ENCODE results near the gene FAF1. TPM values are rescaled to one million over a fixed set of nuclear protein-coding genes. Genes with fewer than 3 reads are reported as not detected.
A peak's percentile ranks its signal among the peaks of the same experiment; 100 is the strongest.

FAF1 gene
- total and polyA plus RNA-seq, 9 of the 15 experiments (the other 6 are each of a cell fraction or from before 2014, with no cell fraction given): 48.7 to 225 (median 118) TPM

- in situ Hi-C loops (cut with MboI): no loop called here
- FAIRE-seq: no peak
- WGBS (ENCODE audit: insufficient coverage, low coverage, missing lambda C conversion rate): 100% methylated on average over 1 of the region's 1 CpG
- no TSS peak for BruUV-seq (replicated peaks)
- Histone ChIP-seq H2AFZ (ENCODE audit: low read depth, low read length) (no peak overlapping the region), H3K36me3 (ENCODE audit: control insufficient read depth, insufficient read depth, low read length) (peaks cover 12% of the 10 kb centered on the region), H3K4me2 (ENCODE audit: insufficient read depth, low read length) (no peak overlapping the region), H3K9me3 (replicated peaks; ENCODE audit: control insufficient read depth, insufficient read depth, low read depth, low read length) (peaks cover 19% of the 10 kb centered on the region), H3K4me3 (no peak overlapping the region), H3K9ac (ENCODE audit: insufficient read depth in 1 of 2, low read depth in 2 of 2, low read length in 2 of 2) (no peak overlapping the region), H3K27ac (ENCODE audit: extremely low read depth, low read depth, low read length) (no peak overlapping the region), H4K20me1 (replicated peaks; ENCODE audit: control insufficient read depth, insufficient read depth, low read length) (no peaks in the 10 kb centered on the region), H3K9me1 (ENCODE audit: control insufficient read depth, insufficient read depth, low read length) (no peaks in the 10 kb centered on the region), H3K4me1 (replicated peaks in 1 of 2; ENCODE audit: control insufficient read depth in 2 of 2, insufficient read depth in 2 of 2, low read length in 2 of 2) (no peaks in the 10 kb centered on the region), H3K27me3 (ENCODE audit: control insufficient read depth in 2 of 2, insufficient read depth in 2 of 2, low read length in 2 of 2) (no peaks in the 10 kb centered on the region), H3K79me2 (ENCODE audit: control insufficient read depth, insufficient read depth, low read length) (peaks cover 61% of the 10 kb centered on the region)
- peak in 1 of 4 experiments; percentile 3 for DNase-seq (ENCODE audit: extremely low read depth in 1 of 4, low spot score in 3 of 4)
- TF ChIP-seq ARID2 (IDR thresholded peaks at IDR 0.05): no peak
- TF ChIP-seq MEF2D (tag; conservative IDR thresholded peaks at IDR 0.05; ENCODE audit: low read depth): no peak
- TF ChIP-seq ATF3 (IDR thresholded peaks at IDR 0.05): no peak
- no peak for TF ChIP-seq ATF3 (CRISPR knock-in tag; conservative IDR thresholded peaks at IDR 0.05)
- TF ChIP-seq ZFX (CRISPR knock-in tag; IDR thresholded peaks at IDR 0.05): no peak
- TF ChIP-seq HBP1 (CRISPR knock-in tag; IDR thresholded peaks at IDR 0.05): no peak
- ATAC-seq: no peak
- CTCF ChIA-PET (ENCODE audit: low intra/inter-chr PET ratio): no interaction called here
- intact Hi-C loops (cut with micrococcal nuclease): no loop called here
- POLR2A ChIA-PET: no interaction called here
Measured at GRCh38 chr1:50893466-50893865, 66.6 kb downstream of the FAF1 start.

All from K562 (cell line).